Activated naive CD8-positive, alpha-beta T cell treated with anti-CD3 and anti-CD28 coated beads, Interleukin-2, amount 50 U/mL, for 24 hours (primary cell): ENCODE data around the gene KRTAP4-5.
"Not testable (repeated sequence)": the region's sequence is repeated elsewhere in the genome, so short reads cannot be mapped to it uniquely, and the experiment has no call there.

Experiments used
- ATAC-seq: fragments of 150-1000 bp; cut with Tn5 transposase; one replicate; pipeline ENCODE4 v1.10.0; 2021
- DNase-seq: peaks from one replicate; pipeline ENCODE4 v3.0.0; 2021
- H3K27ac Mint-ChIP-seq: one replicate; pipeline ENCODE4 v1.8.0; 2021; ENCODE audit warnings: mild to moderate bottlenecking, mixed read lengths
- H3K27me3 Mint-ChIP-seq: one replicate; pipeline ENCODE4 v1.8.0; 2021; ENCODE audit warnings: mixed read lengths
- H3K36me3 Mint-ChIP-seq: one replicate; pipeline ENCODE4 v1.8.0; 2021; ENCODE audit warnings: low read depth, mixed read lengths
- H3K4me1 Mint-ChIP-seq: one replicate; pipeline ENCODE4 v1.8.0; 2021; ENCODE audit warnings: mixed read lengths
- H3K4me3 Mint-ChIP-seq: one replicate; pipeline ENCODE4 v1.8.0; 2021; ENCODE audit warnings: mild to moderate bottlenecking, moderate library complexity, mixed read lengths
- H3K9me3 Mint-ChIP-seq: one replicate; pipeline ENCODE4 v1.8.0; 2021; ENCODE audit warnings: mixed read lengths

KRTAP4-5 gene

GRCh38 chr17:41163828-41164227 lies 14.2 kb upstream of the KRTAP4-5 start:
- Mint-ChIP-seq H3K36me3 (no peaks in the 10 kb centered on the region), H3K4me3 (no peak overlapping the region), H3K27me3 (peaks cover 2% of the 10 kb centered on the region), H3K4me1 (no peaks in the 10 kb centered on the region), H3K9me3 (no peaks in the 10 kb centered on the region), H3K27ac (no peak overlapping the region)
- ATAC-seq (no peak), DNase-seq (no peak)

- H3K36me3 Mint-ChIP-seq, result no peaks in the 10 kb centered on the region
- H3K9me3 Mint-ChIP-seq, result no peaks in the 10 kb centered on the region
- H3K4me3 Mint-ChIP-seq, result no peak within 1 kb of the TSS
- H3K27ac Mint-ChIP-seq, result no peak within 1 kb of the TSS
- H3K27me3 Mint-ChIP-seq, result peaks cover 2% of the 10 kb centered on the region
- no peaks in the 10 kb centered on the region for H3K4me1 Mint-ChIP-seq
- DNase-seq (no peak), ATAC-seq (no peak)
Measured at GRCh38 chr17:41160648-41161047, 11.0 kb upstream of the KRTAP4-5 start, which contains the start of gene KRTAP4-4. Gene KRTAP4-4 (minus strand): TSS chr17:41160748. CDS start chr17:41160691, 57 bp downstream.

DNA sequence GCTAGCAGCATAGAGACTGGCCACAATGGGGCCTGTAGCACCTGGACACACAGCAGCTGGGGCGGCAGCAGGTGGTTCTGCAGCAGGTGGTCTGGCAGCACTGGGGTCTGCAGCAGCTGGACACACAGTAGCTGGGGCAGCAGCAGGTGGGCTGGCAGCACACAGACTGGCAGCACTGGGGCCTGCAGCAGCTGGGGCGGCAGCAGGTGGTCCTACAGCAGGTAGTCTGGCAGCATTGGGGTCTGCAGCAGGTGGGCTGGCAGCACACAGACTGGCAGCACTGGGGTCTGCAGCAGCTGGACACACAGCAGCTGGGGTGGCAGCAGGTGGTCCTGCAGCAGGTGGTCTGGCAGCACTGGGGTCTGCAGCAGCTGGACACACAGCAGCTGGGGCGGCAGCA lies 10.6 kb upstream of the KRTAP4-5 start:
- not testable (repeated sequence) for H3K36me3 Mint-ChIP-seq, DNase-seq, H3K4me1 Mint-ChIP-seq, ATAC-seq, H3K9me3 Mint-ChIP-seq, H3K4me3 Mint-ChIP-seq, H3K27ac Mint-ChIP-seq, H3K27me3 Mint-ChIP-seq

DNA sequence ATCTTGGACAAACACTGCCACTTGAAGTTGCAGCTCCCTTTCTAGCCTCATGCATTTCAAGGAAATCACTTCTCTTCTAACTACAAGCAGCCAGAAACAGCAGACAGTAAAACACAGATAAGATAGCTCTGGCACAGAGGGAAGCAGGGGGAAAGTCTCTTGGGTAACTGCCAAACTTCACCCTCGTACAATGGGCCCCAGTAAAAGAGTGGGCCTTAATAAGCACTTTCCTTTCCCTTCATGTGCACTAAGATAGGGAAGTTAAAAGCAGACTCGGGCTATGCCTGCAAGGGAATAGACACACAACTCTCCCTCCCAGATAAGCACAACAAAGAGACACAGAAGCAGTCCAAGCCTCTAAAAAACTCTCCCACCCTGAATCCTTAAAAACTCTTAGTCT lies 4.2 kb upstream of the KRTAP4-5 start:
- Mint-ChIP-seq H3K9me3 (no peaks in the 10 kb centered on the region), H3K4me1 (no peaks in the 10 kb centered on the region), H3K27ac (no peak overlapping the region), H3K36me3 (no peaks in the 10 kb centered on the region), H3K27me3 (no peaks in the 10 kb centered on the region), H3K4me3 (no peak overlapping the region)
- DNase-seq (no peak), ATAC-seq (no peak)

- DNase-seq (no peak), ATAC-seq (no peak)
- H3K27me3 Mint-ChIP-seq, result no peaks in the 10 kb centered on the region
- H3K4me1 Mint-ChIP-seq, result peaks cover 1% of the 10 kb centered on the region
- H3K9me3 Mint-ChIP-seq, result no peaks in the 10 kb centered on the region
- no peak overlapping the region for H3K4me3 Mint-ChIP-seq
- no peak overlapping the region for H3K27ac Mint-ChIP-seq
- no peaks in the 10 kb centered on the region for H3K36me3 Mint-ChIP-seq
Measured at GRCh38 chr17:41151525-41151924, 1.9 kb upstream of the KRTAP4-5 start.

GRCh38 chr17:41150026-41150425 lies 401 bp upstream of the KRTAP4-5 start:
- Mint-ChIP-seq H3K9me3 (no peaks in the 10 kb centered on the region), H3K36me3 (no peaks in the 10 kb centered on the region), H3K4me1 (peaks cover 1% of the 10 kb centered on the region), H3K4me3 (no peak overlapping the region), H3K27me3 (no peaks in the 10 kb centered on the region), H3K27ac (no peak overlapping the region)
- DNase-seq (no peak), ATAC-seq (no peak)

GRCh38 chr17:41148971-41149651 lies 514 bp downstream of the KRTAP4-5 start:
- not testable (repeated sequence) for H3K27ac Mint-ChIP-seq, H3K4me3 Mint-ChIP-seq, ATAC-seq, H3K4me1 Mint-ChIP-seq, H3K9me3 Mint-ChIP-seq, H3K36me3 Mint-ChIP-seq, H3K27me3 Mint-ChIP-seq, DNase-seq

GRCh38 chr17:41147531-41148204 lies 2.0 kb downstream of the KRTAP4-5 start:
- DNase-seq (no peak), ATAC-seq (no peak)
- Mint-ChIP-seq H3K27ac (no peak overlapping the region), H3K27me3 (no peaks in the 10 kb centered on the region), H3K36me3 (peaks cover 6% of the 10 kb centered on the region), H3K4me1 (peaks cover 1% of the 10 kb centered on the region), H3K9me3 (peaks cover 13% of the 10 kb centered on the region), H3K4me3 (no peak overlapping the region)

- Mint-ChIP-seq H3K9me3 (peaks cover 25% of the 10 kb centered on the region), H3K27me3 (no peaks in the 10 kb centered on the region), H3K36me3 (peaks cover 10% of the 10 kb centered on the region), H3K4me3 (no peak overlapping the region), H3K4me1 (peaks cover 1% of the 10 kb centered on the region), H3K27ac (no peak overlapping the region)
- DNase-seq (no peak), ATAC-seq (no peak)
Measured at GRCh38 chr17:41145261-41145660, 4.4 kb downstream of the KRTAP4-5 start.

DNA sequence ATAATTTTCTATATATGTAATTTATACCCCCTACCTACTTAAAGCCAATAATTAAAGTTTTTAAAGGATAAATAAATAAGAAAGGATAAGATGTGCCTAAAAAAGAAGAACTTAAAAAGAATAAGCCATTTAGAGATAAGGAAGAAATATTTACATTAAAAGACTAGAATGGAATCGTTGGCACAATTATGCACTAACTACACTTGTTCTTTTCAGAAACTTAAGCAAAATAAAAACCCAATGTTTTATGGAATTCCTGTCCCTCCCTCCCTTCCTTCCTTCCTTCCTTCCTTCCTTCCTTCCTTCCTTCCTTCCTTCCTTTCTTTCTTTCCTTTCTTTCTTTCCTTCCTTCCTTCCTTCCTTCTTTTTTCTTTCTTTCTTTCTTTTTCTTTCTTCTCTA lies 4.8 kb downstream of the KRTAP4-5 start:
- Mint-ChIP-seq H3K36me3 (peaks cover 10% of the 10 kb centered on the region), H3K27me3 (no peaks in the 10 kb centered on the region), H3K4me1 (peaks cover 1% of the 10 kb centered on the region), H3K4me3 (no peak overlapping the region), H3K27ac (no peak overlapping the region), H3K9me3 (peaks cover 25% of the 10 kb centered on the region)
- DNase-seq (no peak), ATAC-seq (no peak)

DNA sequence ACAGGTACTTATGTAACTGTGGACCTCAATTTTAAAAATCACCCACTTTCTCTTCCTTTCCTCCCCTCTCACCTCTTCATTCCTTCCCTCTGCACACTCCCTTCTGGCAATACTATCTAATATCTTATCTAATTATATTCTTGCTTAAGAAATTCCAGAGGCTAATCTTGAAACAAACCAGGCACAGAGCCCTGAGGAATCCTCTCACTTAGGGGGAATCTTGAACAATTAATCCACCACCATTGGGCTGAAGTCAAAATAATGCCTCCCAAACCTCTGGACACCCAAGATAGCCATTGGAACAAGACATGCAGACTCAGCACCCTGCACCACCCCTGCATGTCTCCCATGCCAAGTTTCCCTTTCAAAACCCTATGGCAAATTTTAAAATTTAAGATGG lies 8.3 kb downstream of the KRTAP4-5 start:
- Mint-ChIP-seq H3K9me3 (peaks cover 38% of the 10 kb centered on the region), H3K36me3 (peaks cover 14% of the 10 kb centered on the region), H3K27ac (no peak overlapping the region), H3K27me3 (peaks cover 2% of the 10 kb centered on the region), H3K4me1 (no peaks in the 10 kb centered on the region), H3K4me3 (no peak overlapping the region)
- no peak for DNase-seq
- ATAC-seq, result no peak

- Mint-ChIP-seq H3K27ac (no peak within 1 kb of the TSS), H3K4me3 (no peak within 1 kb of the TSS), H3K4me1 (no peaks in the 10 kb centered on the region), H3K36me3 (peaks cover 14% of the 10 kb centered on the region), H3K9me3 (peaks cover 38% of the 10 kb centered on the region), H3K27me3 (peaks cover 2% of the 10 kb centered on the region)
- ATAC-seq (no peak), DNase-seq (no peak)
Measured at GRCh38 chr17:41140360-41141131, 9.1 kb downstream of the KRTAP4-5 start, which contains the start of gene KRTAP4-6. Gene KRTAP4-6 (minus strand): TSS chr17:41140544. CDS start chr17:41140487, 57 bp downstream.

DNA sequence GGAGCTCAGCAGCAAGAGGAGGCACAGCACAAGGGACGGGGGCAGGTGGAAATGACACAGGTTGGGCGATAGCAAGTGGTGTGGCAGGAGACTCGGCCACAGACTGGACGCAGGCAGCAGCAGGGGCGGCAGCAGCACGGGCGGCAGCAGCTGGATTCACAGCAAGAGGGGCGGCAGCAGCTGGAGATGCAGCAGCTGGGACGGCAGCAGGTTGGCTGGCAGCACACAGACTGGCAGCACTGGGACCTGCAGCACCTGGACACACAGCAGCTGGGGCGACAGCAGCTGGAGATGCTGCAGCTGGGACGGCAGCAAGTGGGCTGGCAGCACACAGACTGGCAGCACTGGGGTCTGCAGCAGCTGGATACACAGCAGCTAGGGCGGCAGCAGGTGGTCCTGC lies 9.8 kb downstream of the KRTAP4-5 start:
- Mint-ChIP-seq H3K9me3 (peaks cover 38% of the 10 kb centered on the region), H3K36me3 (peaks cover 14% of the 10 kb centered on the region)
- H3K27ac Mint-ChIP-seq, H3K27me3 Mint-ChIP-seq, DNase-seq, H3K4me3 Mint-ChIP-seq, ATAC-seq, H3K4me1 Mint-ChIP-seq: not testable (repeated sequence)

DNA sequence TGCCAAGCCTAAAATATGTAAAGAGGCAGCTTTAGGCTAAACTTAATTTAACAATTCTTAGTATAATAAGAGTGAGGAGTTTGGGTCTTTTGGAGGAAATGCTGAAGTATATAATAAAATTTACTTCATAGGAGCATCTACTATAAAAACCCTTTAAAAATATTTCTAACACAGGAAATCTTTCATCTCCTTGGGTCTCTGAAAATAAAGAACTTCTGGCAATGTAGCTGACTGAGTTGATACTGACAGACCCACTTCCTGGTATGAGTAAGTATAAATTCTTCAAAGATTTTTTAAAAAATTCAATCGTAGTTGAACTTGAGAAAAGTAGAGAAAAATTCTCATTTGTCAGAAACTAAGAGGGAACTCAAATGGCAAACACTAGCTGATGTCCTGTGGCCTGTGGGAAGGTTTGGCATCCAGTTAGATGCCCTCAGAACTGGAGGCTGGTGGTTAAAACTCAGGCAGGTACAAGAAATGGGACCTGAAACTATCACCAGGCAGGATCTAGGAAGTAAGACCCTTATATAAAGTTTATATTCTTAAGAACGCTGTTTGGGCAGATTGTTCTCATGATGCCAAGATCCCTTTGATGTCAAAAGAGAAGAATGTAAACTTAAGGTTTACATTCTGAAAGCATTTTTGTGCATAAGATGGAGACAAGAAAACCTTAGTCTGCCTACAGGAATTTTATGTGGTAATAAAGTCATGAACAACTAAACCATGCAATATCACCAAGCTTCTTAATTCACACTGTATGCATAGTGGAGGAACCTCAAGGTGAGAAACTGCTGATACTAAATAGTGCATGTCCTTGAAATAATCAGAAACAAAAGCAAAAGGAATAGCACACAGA lies 15.5 kb downstream of the KRTAP4-5 start:
- Mint-ChIP-seq H3K27me3 (no peaks in the 10 kb centered on the region), H3K36me3 (peaks cover 1% of the 10 kb centered on the region), H3K4me3 (no peak overlapping the region), H3K9me3 (peaks cover 9% of the 10 kb centered on the region), H3K4me1 (peaks cover 23% of the 10 kb centered on the region), H3K27ac (no peak overlapping the region)
- ATAC-seq (no peak), DNase-seq (no peak)
